ES-I3 (cell line): ENCODE measurements around the gene LRP1.
A peak's percentile ranks its signal among the peaks of the same experiment; 100 is the strongest.
"Not testable (repeated sequence)": the region's sequence is repeated elsewhere in the genome, so short reads cannot be mapped to it uniquely, and the experiment has no call there.

Experiments
- H3K36me3 ChIP-seq: 2 replicates; pipeline ENCODE4 v1.6.1; 2013; ENCODE audit warnings: mild to moderate bottlenecking, low read length, control low read depth, moderate library complexity; ENCODE audit not compliant: insufficient read depth
- H3K4me1 ChIP-seq: 2 replicates; pipeline ENCODE4 v1.6.1; 2013; ENCODE audit warnings: mild to moderate bottlenecking, control low read depth, low read length; ENCODE audit not compliant: insufficient read depth
- H3K9ac ChIP-seq: 2 replicates; pipeline ENCODE4 v1.6.1; 2013; ENCODE audit warnings: low read depth, mild to moderate bottlenecking, low read length, moderate library complexity
- H3K9me3 ChIP-seq: 2 replicates; pipeline ENCODE4 v1.6.1; 2013; ENCODE audit warnings: mild to moderate bottlenecking, low read length, moderate library complexity; ENCODE audit not compliant: control insufficient read depth, insufficient read depth

Gene LRP1

DNA sequence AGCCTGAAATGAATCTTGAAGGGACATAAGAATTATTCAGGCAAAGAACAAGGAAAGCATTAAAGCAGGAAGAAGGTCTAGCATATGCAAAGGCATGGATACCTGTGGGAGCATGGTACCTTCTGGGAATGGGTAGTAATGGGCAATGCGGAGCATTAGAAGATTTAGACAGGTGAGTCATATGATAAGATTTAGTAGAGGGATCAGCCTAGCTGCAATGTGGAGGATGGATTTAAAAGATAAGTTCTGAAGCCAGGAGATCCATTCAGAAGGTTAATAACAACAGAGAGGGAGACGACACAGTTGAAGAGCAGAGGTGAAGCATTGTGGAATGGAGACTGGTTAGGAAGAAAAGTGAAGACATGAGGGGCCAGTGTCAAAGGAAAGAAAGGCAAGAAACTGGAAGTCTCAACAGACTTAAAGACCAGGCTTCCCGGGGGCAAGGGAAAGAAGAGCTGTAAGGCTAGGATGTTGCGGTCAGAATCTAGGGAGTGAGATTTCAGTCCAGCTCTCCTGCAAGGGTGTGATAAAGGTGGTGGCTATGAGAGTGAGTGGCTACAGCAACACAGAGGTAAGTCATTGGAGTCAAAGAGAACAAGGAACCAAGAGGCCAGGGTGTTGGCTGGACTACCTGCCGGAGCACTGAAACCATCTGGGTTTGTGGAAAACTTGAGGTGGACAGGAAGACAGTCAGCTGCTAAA is 11.6 kb upstream of the LRP1 start:
- H3K4me1 ChIP-seq = no peaks in the 10 kb centered on the region
- H3K36me3 ChIP-seq = no peaks in the 10 kb centered on the region
- H3K9me3 ChIP-seq = no peaks in the 10 kb centered on the region
- no peak overlapping the region for H3K9ac ChIP-seq

- no peak overlapping the region for H3K9ac ChIP-seq
- no peaks in the 10 kb centered on the region; the same call in 1 of the 2 replicates for H3K9me3 ChIP-seq
- H3K36me3 ChIP-seq = no peaks in the 10 kb centered on the region
- H3K4me1 ChIP-seq = no peaks in the 10 kb centered on the region
Measured at GRCh38 chr12:57118711-57119271, 9.5 kb upstream of the LRP1 start.

GRCh38 chr12:57119294-57120085 is 8.8 kb upstream of the LRP1 start:
- Histone ChIP-seq H3K36me3 (no peaks in the 10 kb centered on the region), H3K9me3 (no peaks in the 10 kb centered on the region; the same call in 1 of the 2 replicates), H3K9ac (no peak overlapping the region), H3K4me1 (0 out of 2 replicates have a peak, but pooled peaks cover under 1% of the 10 kb centered on the region)

DNA sequence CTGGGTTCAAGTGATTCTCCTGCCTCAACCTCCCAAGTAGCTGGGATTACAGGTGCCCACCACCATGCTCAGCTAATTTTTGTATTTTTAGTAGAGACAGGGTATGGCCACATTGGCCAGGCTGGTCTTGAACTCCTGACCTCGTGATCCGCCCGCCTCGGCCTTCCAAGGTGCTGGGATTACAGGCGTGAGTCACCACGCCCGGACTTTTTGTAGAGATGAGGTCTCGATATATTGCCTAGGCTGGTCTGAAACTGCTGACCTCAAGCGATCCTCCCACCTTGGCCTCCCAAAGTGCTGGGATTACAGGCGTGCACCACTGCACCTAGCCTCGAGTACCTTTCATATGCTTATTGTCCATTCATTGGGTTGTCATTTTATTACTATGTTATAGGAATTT is 7.6 kb upstream of the LRP1 start:
- not testable (repeated sequence) for H3K36me3 ChIP-seq, H3K9me3 ChIP-seq, H3K9ac ChIP-seq, H3K4me1 ChIP-seq

DNA sequence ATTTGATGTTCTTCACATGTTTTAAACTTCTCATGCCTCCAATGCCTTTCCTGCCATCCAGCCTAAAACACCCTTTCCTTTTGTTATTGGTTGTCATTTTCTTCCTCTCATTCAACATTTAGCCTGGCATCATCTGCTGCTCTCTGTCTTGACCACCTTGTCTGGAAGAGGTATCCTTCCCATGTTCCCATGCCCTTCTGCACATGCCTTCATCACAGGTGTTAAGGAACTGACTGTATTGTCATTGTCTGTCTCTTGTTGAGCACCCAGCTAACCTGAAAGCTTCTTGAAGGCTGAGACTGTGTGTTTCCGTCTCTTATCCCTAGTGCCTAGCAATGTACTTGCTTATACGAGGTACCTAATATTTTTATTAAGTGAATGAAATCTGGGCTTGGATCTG is 4.5 kb upstream of the LRP1 start:
- Histone ChIP-seq H3K9ac (no peak overlapping the region), H3K4me1 (peaks cover 10% of the 10 kb centered on the region), H3K36me3 (no peaks in the 10 kb centered on the region), H3K9me3 (no peaks in the 10 kb centered on the region; the same call in 1 of the 2 replicates)

DNA sequence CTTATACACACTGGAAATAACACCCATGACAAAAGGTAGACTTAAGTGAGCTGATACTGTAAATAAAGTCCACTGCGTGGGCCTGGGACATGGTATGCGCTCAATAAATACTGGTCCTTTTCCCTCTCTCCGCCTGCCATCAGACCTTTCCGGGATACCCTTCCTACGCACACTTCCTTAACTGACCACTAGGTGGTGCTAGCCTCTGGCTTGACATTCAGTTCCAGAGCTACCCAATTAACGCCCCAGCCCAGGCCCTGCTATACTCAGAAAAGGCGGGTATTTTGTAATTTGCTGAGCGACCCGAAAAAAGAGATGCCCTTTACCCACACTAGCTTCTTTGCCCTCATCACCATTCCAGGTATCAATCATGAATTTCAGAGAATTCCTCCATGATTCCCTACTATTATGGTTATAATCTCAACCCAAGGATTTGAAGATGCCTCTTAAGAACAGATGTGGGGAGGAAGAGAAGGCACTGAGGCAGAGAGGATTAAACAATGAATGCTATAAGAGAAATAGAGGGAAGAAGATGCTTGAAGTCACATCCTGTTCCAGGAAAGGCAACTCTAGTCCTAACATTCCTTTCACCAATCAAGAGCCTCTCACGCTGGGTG is 3.9 kb upstream of the LRP1 start:
- Histone ChIP-seq H3K9me3 (no peaks in the 10 kb centered on the region; the same call in 1 of the 2 replicates), H3K36me3 (no peaks in the 10 kb centered on the region), H3K9ac (no peak overlapping the region), H3K4me1 (peaks cover 10% of the 10 kb centered on the region)

GRCh38 chr12:57126061-57126460 is 2.2 kb upstream of the LRP1 start:
- Histone ChIP-seq H3K9me3 (no peaks in the 10 kb centered on the region; the same call in 1 of the 2 replicates), H3K36me3 (no peaks in the 10 kb centered on the region), H3K9ac (no peak overlapping the region), H3K4me1 (peaks cover 25% of the 10 kb centered on the region)

DNA sequence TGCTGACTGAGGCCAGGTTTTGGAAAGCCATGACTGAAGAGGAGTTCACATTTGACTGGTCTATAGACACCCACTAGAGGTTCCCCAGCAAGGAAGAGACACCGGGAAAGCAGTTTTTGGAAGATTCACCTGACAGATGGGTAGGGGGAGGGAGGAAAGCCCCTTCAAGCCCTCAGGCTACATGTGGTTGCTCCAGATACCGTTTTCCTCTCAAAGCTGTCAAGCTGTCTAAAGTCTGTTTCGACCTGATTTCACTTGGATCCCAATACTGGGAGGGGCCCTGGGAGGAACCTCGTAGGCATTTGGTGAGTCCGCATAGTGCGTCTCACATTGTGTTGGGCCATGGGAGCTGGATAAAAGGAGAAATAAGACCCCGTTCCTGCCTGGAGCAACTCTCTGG is 1.7 kb upstream of the LRP1 start:
- H3K9ac ChIP-seq = no peak overlapping the region
- H3K36me3 ChIP-seq = no peaks in the 10 kb centered on the region
- peaks cover 30% of the 10 kb centered on the region for H3K4me1 ChIP-seq
- H3K9me3 ChIP-seq = no peaks in the 10 kb centered on the region; the same call in 1 of the 2 replicates

GRCh38 chr12:57127101-57127725 is 1.1 kb upstream of the LRP1 start:
- Histone ChIP-seq H3K4me1 (peaks cover 36% of the 10 kb centered on the region), H3K36me3 (no peaks in the 10 kb centered on the region), H3K9me3 (no peaks in the 10 kb centered on the region; the same call in 1 of the 2 replicates), H3K9ac (peak overlapping the region; percentile 98; the same call in 1 of the 2 replicates)

- peaks cover 50% of the 10 kb centered on the region for H3K4me1 ChIP-seq
- H3K9ac ChIP-seq = peak overlapping the region; percentile 82
- no peaks in the 10 kb centered on the region for H3K36me3 ChIP-seq
- no peaks in the 10 kb centered on the region for H3K9me3 ChIP-seq
Measured at GRCh38 chr12:57128519-57129247, 400 bp downstream of the LRP1 start.

DNA sequence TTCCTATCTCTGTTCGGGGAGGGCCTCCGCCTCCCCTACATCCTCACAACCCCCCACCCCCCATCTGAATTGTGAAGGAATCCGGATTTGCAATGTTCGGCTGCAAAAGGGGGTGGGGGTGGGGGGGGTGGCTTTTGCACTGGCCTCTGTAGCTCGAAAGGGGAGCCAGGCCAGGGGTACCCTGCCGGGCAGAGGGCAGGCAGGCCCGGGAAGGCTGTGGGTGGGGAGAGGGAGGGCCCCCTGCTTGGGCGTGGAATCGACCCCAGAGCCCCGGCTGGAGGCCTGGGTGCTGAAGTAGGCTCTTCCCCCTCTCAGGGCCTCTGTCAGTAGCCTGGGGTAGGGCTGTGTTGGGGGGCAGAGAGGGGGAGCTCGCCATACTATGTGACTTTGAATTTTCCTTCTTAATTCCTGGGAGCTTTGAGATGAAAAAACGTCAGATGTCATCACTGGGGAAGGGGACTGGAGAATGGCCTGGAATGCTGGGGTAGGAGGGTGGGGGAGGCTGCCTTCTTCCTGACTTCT is 1.1 kb downstream of the LRP1 start:
- Histone ChIP-seq H3K9ac (peak overlapping the region; percentile 82), H3K36me3 (no peaks in the 10 kb centered on the region), H3K9me3 (no peaks in the 10 kb centered on the region), H3K4me1 (peaks cover 56% of the 10 kb centered on the region)

DNA sequence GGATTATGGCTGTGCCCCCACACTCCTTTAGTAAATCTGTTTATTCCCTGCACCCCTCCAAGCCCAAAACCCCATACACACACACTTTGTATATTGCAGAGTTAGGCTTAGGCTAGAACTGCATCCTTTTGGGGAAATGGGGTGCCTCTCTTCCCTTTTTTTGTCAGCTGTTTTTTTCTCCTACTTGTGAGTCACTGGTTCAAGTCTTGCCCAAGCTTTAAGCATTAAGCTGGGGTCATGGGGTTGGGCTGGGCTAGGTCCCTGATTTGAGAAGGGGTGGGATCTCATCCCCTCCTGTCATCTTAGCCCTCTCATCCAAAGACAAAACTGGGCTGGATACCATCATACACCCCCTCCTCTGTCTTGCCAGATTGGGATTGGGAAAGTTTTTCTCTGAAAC is 1.6 kb downstream of the LRP1 start:
- Histone ChIP-seq H3K9ac (peak overlapping the region; percentile 82), H3K9me3 (no peaks in the 10 kb centered on the region), H3K4me1 (peaks cover 54% of the 10 kb centered on the region), H3K36me3 (no peaks in the 10 kb centered on the region)

DNA sequence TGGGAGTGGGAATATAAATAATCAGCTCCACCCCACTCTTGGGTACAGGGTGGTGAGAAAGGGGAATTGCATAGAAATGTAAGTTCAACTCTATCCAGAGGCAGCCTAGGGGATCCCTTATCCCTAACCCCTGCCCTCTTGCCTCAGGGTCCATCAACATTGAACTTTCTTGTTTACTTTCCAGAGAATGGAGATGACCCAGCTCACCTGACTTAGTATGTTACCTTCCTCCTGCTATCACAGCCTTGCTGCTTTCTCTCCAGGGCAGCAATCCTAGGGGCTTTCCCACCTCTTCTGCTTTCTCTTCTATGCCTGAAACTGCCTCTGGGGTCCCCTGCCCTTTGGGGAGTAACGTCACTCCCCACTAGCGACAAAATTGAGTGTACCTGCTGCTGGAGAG is 2.7 kb downstream of the LRP1 start:
- no peaks in the 10 kb centered on the region for H3K9me3 ChIP-seq
- no peaks in the 10 kb centered on the region for H3K36me3 ChIP-seq
- H3K4me1 ChIP-seq = peaks cover 64% of the 10 kb centered on the region
- H3K9ac ChIP-seq = no peak overlapping the region
